ENCODE results near the gene MYO5A. TPM values are rescaled to one million over a fixed set of nuclear protein-coding genes. Genes with fewer than 3 reads are reported as not detected.

The MYO5A gene
- polyA plus RNA-seq, 1 donor (not counting 4 experiments of a cell fraction or from before 2014, with no cell fraction given), result 53.8 TPM

DNA sequence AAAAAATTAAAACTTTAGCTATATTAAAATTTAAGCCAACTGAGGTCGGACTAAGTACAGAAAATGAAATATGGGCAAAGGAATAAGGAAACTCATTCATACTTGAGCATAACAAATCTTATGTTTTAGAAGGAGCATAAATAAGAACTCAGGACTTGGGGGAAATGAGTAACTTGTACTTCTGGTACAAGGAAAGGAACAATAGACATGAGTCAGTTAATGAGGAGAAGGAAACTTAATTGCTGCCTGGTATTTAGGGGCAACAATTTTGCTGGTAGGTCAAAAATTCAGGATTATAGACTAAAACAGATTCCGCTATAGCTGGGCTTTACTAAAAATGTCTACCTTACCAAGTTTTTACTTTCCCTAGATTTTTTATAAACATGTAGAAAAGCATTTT is 113.1 kb downstream of the MYO5A start:
- Histone ChIP-seq H3K9me3 (ENCODE audit: control insufficient read depth, low read depth, low read length) (no peaks in the 10 kb centered on the region), H3K27me3 (ENCODE audit: control insufficient read depth, extremely low read depth, insufficient read depth, low read length) (no peaks in the 10 kb centered on the region), H3K79me2 (ENCODE audit: control insufficient read depth, insufficient read depth, low read length) (no peaks in the 10 kb centered on the region), H3K4me3 (ENCODE audit: control insufficient read depth in 2 of 3, extremely low read depth in 1 of 3, insufficient read depth in 2 of 3, low read depth in 1 of 3, low read length in 3 of 3) (no peak overlapping the region), H3K4me1 (ENCODE audit: control insufficient read depth, extremely low read depth, insufficient read depth, low read length) (peaks cover 21% of the 10 kb centered on the region), H3K36me3 (ENCODE audit: control insufficient read depth in 2 of 2, extremely low read depth in 1 of 2, insufficient read depth in 2 of 2, low read length in 2 of 2) (no peaks in the 10 kb centered on the region), H3K9me1 (ENCODE audit: control insufficient read depth, extremely low read depth, insufficient read depth, low read length) (no peaks in the 10 kb centered on the region), H2AFZ (ENCODE audit: control insufficient read depth, low read length) (no peak overlapping the region), H3K9ac (ENCODE audit: control insufficient read depth, extremely low read depth, insufficient read depth, low read length) (no peak overlapping the region), H3K27ac (ENCODE audit: control insufficient read depth, insufficient read depth, low read length) (no peak overlapping the region), H4K20me1 (ENCODE audit: control insufficient read depth, extremely low read depth, insufficient read depth, low read length) (no peaks in the 10 kb centered on the region), H3K4me2 (ENCODE audit: control insufficient read depth, extremely low read depth, insufficient read depth, low read depth, low read length) (no peak overlapping the region)
- dilution Hi-C loops (cut with MboI; ENCODE audit: extremely low pct_ligation_motif_present, low sequenced_read_pairs), result no loop called here
- FAIRE-seq, result no peak
- TF ChIP-seq, protein P1, sequence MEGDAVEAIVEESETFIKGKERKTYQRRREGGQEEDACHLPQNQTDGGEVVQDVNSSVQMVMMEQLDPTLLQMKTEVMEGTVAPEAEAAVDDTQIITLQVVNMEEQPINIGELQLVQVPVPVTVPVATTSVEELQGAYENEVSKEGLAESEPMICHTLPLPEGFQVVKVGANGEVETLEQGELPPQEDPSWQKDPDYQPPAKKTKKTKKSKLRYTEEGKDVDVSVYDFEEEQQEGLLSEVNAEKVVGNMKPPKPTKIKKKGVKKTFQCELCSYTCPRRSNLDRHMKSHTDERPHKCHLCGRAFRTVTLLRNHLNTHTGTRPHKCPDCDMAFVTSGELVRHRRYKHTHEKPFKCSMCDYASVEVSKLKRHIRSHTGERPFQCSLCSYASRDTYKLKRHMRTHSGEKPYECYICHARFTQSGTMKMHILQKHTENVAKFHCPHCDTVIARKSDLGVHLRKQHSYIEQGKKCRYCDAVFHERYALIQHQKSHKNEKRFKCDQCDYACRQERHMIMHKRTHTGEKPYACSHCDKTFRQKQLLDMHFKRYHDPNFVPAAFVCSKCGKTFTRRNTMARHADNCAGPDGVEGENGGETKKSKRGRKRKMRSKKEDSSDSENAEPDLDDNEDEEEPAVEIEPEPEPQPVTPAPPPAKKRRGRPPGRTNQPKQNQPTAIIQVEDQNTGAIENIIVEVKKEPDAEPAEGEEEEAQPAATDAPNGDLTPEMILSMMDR (optimal IDR thresholded peaks at IDR 0.05 in 1 of 3, IDR thresholded peaks at IDR 0.05 in 1 of 3, conservative IDR thresholded peaks at IDR 0.05 in 1 of 3; ENCODE audit: extremely low read depth in 1 of 3, insufficient read depth in 2 of 3, low read length in 3 of 3), result no peak
- no peak for TF ChIP-seq EZH2 (IDR thresholded peaks at IDR 0.05; ENCODE audit: low read length)
- DNase-seq (ENCODE audit: low read depth, low spot score), result no peak

DNA sequence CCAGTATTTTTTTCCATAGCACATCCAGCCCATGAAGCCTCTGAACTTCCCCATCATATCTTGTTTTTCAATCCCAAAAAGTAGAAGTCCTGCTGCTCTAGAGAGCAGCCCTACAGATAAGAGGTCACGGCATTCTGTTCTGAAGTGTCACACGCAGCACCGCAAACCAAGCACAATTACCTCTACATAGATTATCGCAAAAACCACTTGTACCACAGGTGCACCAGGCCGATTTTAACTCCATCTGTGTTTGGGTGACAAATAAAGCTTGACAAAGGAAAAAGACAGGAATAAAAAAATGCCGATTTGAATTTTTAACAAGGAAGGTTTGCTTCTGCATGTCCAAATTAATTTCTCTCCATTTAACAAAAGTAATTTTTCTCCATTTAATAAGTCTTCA is 113.7 kb downstream of the MYO5A start:
- no peak for TF ChIP-seq EZH2 (IDR thresholded peaks at IDR 0.05; ENCODE audit: low read length)
- TF ChIP-seq, protein P1 (optimal IDR thresholded peaks at IDR 0.05 in 1 of 3, IDR thresholded peaks at IDR 0.05 in 1 of 3, conservative IDR thresholded peaks at IDR 0.05 in 1 of 3; ENCODE audit: extremely low read depth in 1 of 3, insufficient read depth in 2 of 3, low read length in 3 of 3), result no peak
- Histone ChIP-seq H3K36me3 (ENCODE audit: control insufficient read depth in 2 of 2, extremely low read depth in 1 of 2, insufficient read depth in 2 of 2, low read length in 2 of 2) (no peaks in the 10 kb centered on the region), H3K4me2 (ENCODE audit: control insufficient read depth, extremely low read depth, insufficient read depth, low read depth, low read length) (no peak overlapping the region), H3K27me3 (ENCODE audit: control insufficient read depth, extremely low read depth, insufficient read depth, low read length) (no peaks in the 10 kb centered on the region), H3K4me1 (ENCODE audit: control insufficient read depth, extremely low read depth, insufficient read depth, low read length) (peaks cover 21% of the 10 kb centered on the region), H3K9me3 (ENCODE audit: control insufficient read depth, low read depth, low read length) (no peaks in the 10 kb centered on the region), H3K9me1 (ENCODE audit: control insufficient read depth, extremely low read depth, insufficient read depth, low read length) (no peaks in the 10 kb centered on the region), H3K9ac (ENCODE audit: control insufficient read depth, extremely low read depth, insufficient read depth, low read length) (no peak overlapping the region), H4K20me1 (ENCODE audit: control insufficient read depth, extremely low read depth, insufficient read depth, low read length) (no peaks in the 10 kb centered on the region), H3K27ac (ENCODE audit: control insufficient read depth, insufficient read depth, low read length) (no peak overlapping the region), H3K79me2 (ENCODE audit: control insufficient read depth, insufficient read depth, low read length) (no peaks in the 10 kb centered on the region), H2AFZ (ENCODE audit: control insufficient read depth, low read length) (no peak overlapping the region), H3K4me3 (ENCODE audit: control insufficient read depth in 2 of 3, extremely low read depth in 1 of 3, insufficient read depth in 2 of 3, low read depth in 1 of 3, low read length in 3 of 3) (no peak overlapping the region)
- dilution Hi-C loops (cut with MboI; ENCODE audit: extremely low pct_ligation_motif_present, low sequenced_read_pairs), result no loop called here
- DNase-seq (ENCODE audit: low read depth, low spot score) (no peak), FAIRE-seq (no peak)
